K562 (cell line): ENCODE results near the gene LOXHD1. TPM values are rescaled to one million over a fixed set of nuclear protein-coding genes. Genes with fewer than 3 reads are reported as not detected.
A peak's percentile ranks its signal among the peaks of the same experiment; 100 is the strongest.

Experiments used
- ATAC-seq: fragments of 200-7000 bp; cut with Tn5 transposase; 3 replicates; pipeline ENCODE4 v1.9.1; 2020; ENCODE audit warnings: moderate library complexity
- BruUV-seq: library from RNA; stranded (reverse); fragments of 400-500 nt; replicated peaks from 2 replicates; lab custom pipeline; 2021; lab: Mats Ljungman, UMichigan
- CTCF ChIA-PET: fragments of 300-600 bp; formaldehyde crosslinking; extraction: SDS; loops from one replicate; lab custom pipeline; 2021; ENCODE audit warnings: low intra/inter-chr PET ratio; lab: Yijun Ruan, JAX
- POLR2A ChIA-PET: fragments of 300-600, 350-650 bp; sonication (Branson Sonifier 250); formaldehyde crosslinking; extraction: SDS; loops from one replicate; lab custom pipeline; 2021; ENCODE audit warnings: antibody characterized with exemption, inconsistent platforms; lab: Yijun Ruan, JAX
- DNase-seq, 4 experiments: peaks; one replicate each; pipeline versions ENCODE4 v3.0.0 to v3.0.0-alpha.2; 2011 to 2018; ENCODE audit warnings: low spot score in 3 of 4, mixed read lengths in 3 of 4; ENCODE audit errors: extremely low read depth in 1 of 4
- FAIRE-seq: peaks from 2 replicates; lab custom pipeline; 2011; peaks lifted over from hg19 to GRCh38; lab: Jason Lieb, UNC
- H2AFZ ChIP-seq: 2 replicates; pipeline ENCODE4 v1.6.0; 2011; ENCODE audit warnings: low read depth, low read length, control low read depth, inconsistent platforms
- H3K27ac ChIP-seq: fragments of 200-600 bp; 3 replicates; pipeline ENCODE4 v1.8.0; 2011; ENCODE audit warnings: low read depth, mild to moderate bottlenecking, control low read depth, inconsistent platforms, low read length, moderate library complexity, mixed read lengths; ENCODE audit errors: extremely low read depth
- H3K27me3 ChIP-seq, 2 experiments: fragments of 300-600 bp in 1 of 2; 2 replicates in 1 of 2; 3 replicates in 1 of 2; pipeline versions ENCODE4 v1.6.0 to v1.8.0; 2011; ENCODE audit warnings: inconsistent platforms in 2 of 2, low read length in 2 of 2, mild to moderate bottlenecking in 1 of 2, mixed read lengths in 1 of 2, moderate library complexity in 1 of 2; ENCODE audit not compliant: control insufficient read depth in 2 of 2, insufficient read depth in 2 of 2
- H3K36me3 ChIP-seq: fragments of 300-600 bp; 3 replicates; pipeline ENCODE4 v1.8.0; 2011; ENCODE audit warnings: mild to moderate bottlenecking, low read length, inconsistent platforms; ENCODE audit not compliant: control insufficient read depth, insufficient read depth
- H3K4me1 ChIP-seq, 2 experiments: fragments of 200-600 bp in 1 of 2; replicated peaks in 1 of 2; 2 replicates in 1 of 2; 3 replicates in 1 of 2; pipeline versions ENCODE4 v1.5.1 to v1.8.0; 2011; ENCODE audit warnings: inconsistent platforms in 2 of 2, low read length in 2 of 2, mild to moderate bottlenecking in 1 of 2, mixed read lengths in 1 of 2, moderate library complexity in 1 of 2; ENCODE audit not compliant: control insufficient read depth in 2 of 2, insufficient read depth in 2 of 2
- H3K4me2 ChIP-seq: 2 replicates; pipeline ENCODE4 v1.6.1; 2011; ENCODE audit warnings: low read length, control low read depth, inconsistent platforms, mixed read lengths; ENCODE audit not compliant: insufficient read depth
- H3K4me3 ChIP-seq: fragments of 200-600 bp; sonication (generic), shearing (Covaris generic); 2 replicates; pipeline ENCODE4 v1.5.1; 2016; ENCODE audit warnings: control low read depth, inconsistent platforms
- H3K79me2 ChIP-seq: fragments of 200-600 bp; 3 replicates; pipeline ENCODE4 v1.8.0; 2011; ENCODE audit warnings: low read length, inconsistent platforms; ENCODE audit not compliant: control insufficient read depth, insufficient read depth
- H3K9ac ChIP-seq, 2 experiments: 2 replicates each; pipeline versions ENCODE4 v1.6.0 to v1.6.1; 2011; ENCODE audit warnings: low read depth in 2 of 2, low read length in 2 of 2, control low read depth in 1 of 2, inconsistent platforms in 1 of 2, mild to moderate bottlenecking in 1 of 2, mixed read lengths in 1 of 2; ENCODE audit not compliant: insufficient read depth in 1 of 2
- H3K9me1 ChIP-seq: one replicate; pipeline ENCODE4 v1.6.0; 2011; ENCODE audit warnings: inconsistent platforms, mild to moderate bottlenecking, low read length, moderate library complexity; ENCODE audit not compliant: control insufficient read depth, insufficient read depth
- H3K9me3 ChIP-seq: replicated peaks from 2 replicates; pipeline ENCODE4 v1.5.1; 2011; ENCODE audit warnings: low read depth, low read length, inconsistent platforms; ENCODE audit not compliant: control insufficient read depth, insufficient read depth
- H4K20me1 ChIP-seq: replicated peaks from 2 replicates; pipeline ENCODE4 v1.6.1; 2011; ENCODE audit warnings: low read length, inconsistent platforms, mixed read lengths; ENCODE audit not compliant: control insufficient read depth, insufficient read depth
- GMEB1 ChIP-seq: fragments of 250-450 bp; sonication (Bioruptor Pico); IDR thresholded peaks from 2 replicates; pipeline ENCODE4 v1.4.0; 2020; ENCODE audit warnings: mild to moderate bottlenecking
- HNRNPLL ChIP-seq: fragments of 200-400 bp; formaldehyde crosslinking; IDR thresholded peaks from 2 replicates; pipeline ENCODE4 v1.6.1; 2017; ENCODE audit warnings: low read length, low read depth, mild to moderate bottlenecking; ENCODE audit not compliant: poor library complexity, severe bottlenecking
- MITF ChIP-seq: IDR thresholded peaks from 2 replicates; pipeline ENCODE4 v1.6.1; 2014; ENCODE audit warnings: antibody characterized with exemption
- NRF1 ChIP-seq, 2 experiments: fragments of 450-650 bp; IDR thresholded peaks in 1 of 2; conservative IDR thresholded peaks in 1 of 2; 2 replicates each; pipeline ENCODE4 v1.6.1; 2014; ENCODE audit warnings: mild to moderate bottlenecking in 2 of 2
- OTX1 ChIP-seq: fragments of 450-650 bp; formaldehyde crosslinking; IDR thresholded peaks from 2 replicates; pipeline ENCODE4 v1.4.0; 2022; ENCODE audit warnings: mild to moderate bottlenecking
- TAL1 ChIP-seq: fragments of 450-650 bp; IDR thresholded peaks from 2 replicates; pipeline ENCODE4 v1.6.1; 2016; ENCODE audit warnings: mild to moderate bottlenecking
- WGBS: fragments of 100-300 bp; shearing (Covaris generic); methylation state at CpG from one replicate; pipeline ENCODE4 v1.1.6; 2016; ENCODE audit warnings: low coverage, mixed read lengths; ENCODE audit not compliant: insufficient coverage; ENCODE audit errors: missing lambda C conversion rate; 5-methylcytosine and 5-hydroxymethylcytosine counted together
- in situ Hi-C: fragments of 300-500 bp; cut with MboI; formaldehyde crosslinking; loops from 4 replicates; pipeline ENCODE4 v1.15.0; 2018; ENCODE audit warnings: inconsistent platforms, mixed read lengths
- intact Hi-C: fragments of 100-400 bp; cut with micrococcal nuclease; formaldehyde crosslinking; loops from 2 replicates; pipeline ENCODE4 v1.14.2; 2022
- polyA plus RNA-seq, 8 experiments: library from polyadenylated mRNA; depleted of rRNA in 4 of 8; stranded (reverse) in 5 of 8; unstranded in 3 of 8; fragments of >200 nt; fragmentation: Nextera tagmentation in 2 of 8; fragmentation: Illumina TruSeq in 1 of 8; extraction: Ambion mirVana in 2 of 8; extraction: Trizol in 1 of 8; gene quantifications; 2 replicates each; pipeline versions ENCODE4 v1.2.1 to v1.2.3, GENCODE V29; 2011 to 2014; ENCODE audit warnings: inconsistent platforms in 1 of 8, missing spikeins in 1 of 8
- total RNA-seq, 7 experiments: library from RNA; depleted of rRNA in 6 of 7; stranded (reverse); fragments of >200 nt in 6 of 7; fragmentation: Illumina TruSeq in 2 of 7; extraction: Trizol in 2 of 7; gene quantifications; 2 replicates each; pipeline versions ENCODE4 v1.2.1 to v1.2.3, GENCODE V29; 2011 to 2021; ENCODE audit warnings: low replicate concordance in 1 of 7

Gene LOXHD1
- total and polyA plus RNA-seq, 9 of the 15 experiments (the other 6 are each of a cell fraction or from before 2014, with no cell fraction given), result not detected

GRCh38 chr18:46478796-46479195 lies 178.2 kb downstream of the LOXHD1 start (continued):
- no peak for TF ChIP-seq GMEB1 (CRISPR knock-in tag)

- no peaks in the 10 kb centered on the region for H3K4me1 ChIP-seq
- ChIA-PET CTCF (no interaction called here), POLR2A (no interaction called here)
- DNase-seq (no peak), ATAC-seq (no peak), FAIRE-seq (no peak)
- H3K36me3 ChIP-seq, result no peaks in the 10 kb centered on the region
- H3K9me3 ChIP-seq, result no peaks in the 10 kb centered on the region
- no peak overlapping the region for H2AFZ ChIP-seq
- no peak for TF ChIP-seq OTX1
- TF ChIP-seq TAL1, result no peak
- TF ChIP-seq NRF1 (conservative IDR thresholded peaks at IDR 0.05 in 1 of 2, IDR thresholded peaks at IDR 0.05 in 1 of 2), result 0 out of 4 replicates have a peak, but pooled peaks of 1 of the 2 experiments have one; percentile 10
- TF ChIP-seq MITF, result no peak
- peak; percentile 40 for TF ChIP-seq HNRNPLL
- in situ Hi-C loops (loop anchor here (25.0 kb wide), 1 partner anchor 190 kb away; no protein-coding TSS in a partner anchor), intact Hi-C loops (no loop called here)
- H3K9ac ChIP-seq, result no peak overlapping the region
- no TSS peak for BruUV-seq
- H3K9me1 ChIP-seq, result no peaks in the 10 kb centered on the region
- H4K20me1 ChIP-seq, result no peaks in the 10 kb centered on the region; the same call in 1 of the 2 replicates
- H3K79me2 ChIP-seq, result no peaks in the 10 kb centered on the region
- 0% methylated on average over 15 of the region's 21 CpGs for WGBS
- H3K27ac ChIP-seq, result no peak overlapping the region
- no peak overlapping the region for H3K4me3 ChIP-seq
- H3K27me3 ChIP-seq, result peaks cover 0 to 13% of the 10 kb centered on the region in 2 experiments; a peak in 2 of 5 replicates
- no peak overlapping the region for H3K4me2 ChIP-seq
These were observed 179.5 kb downstream of the LOXHD1 start for GRCh38 chr18:46477425-46478011.
